ENCODE measurements around the gene CEP89.

- TF ChIP-seq CTCF (conservative IDR thresholded peaks at IDR 0.05 in 1 of 2, IDR thresholded peaks at IDR 0.05 in 1 of 2; ENCODE audit: low read depth in 1 of 2, low read length in 2 of 2), result no peak
- no peak for TF ChIP-seq EZH2 (IDR thresholded peaks at IDR 0.05; ENCODE audit: low read length, missing control alignments)
These were observed 93.6 kb downstream of the CEP89 start for GRCh38 chr19:32877977-32878745.
